ENCODE data around the gene DCT. TPM values are rescaled to one million over a fixed set of nuclear protein-coding genes. Genes with fewer than 3 reads are reported as not detected.

DCT gene
- total RNA-seq, 1 donor from 2014 or later: not detected

- no peak for DNase-seq
- intact Hi-C loops (cut with micrococcal nuclease): no loop called here
- Mint-ChIP-seq H3K27ac (no peak overlapping the region), H3K27me3 (no peaks in the 10 kb centered on the region), H3K9me3 (peaks cover 5% of the 10 kb centered on the region), H3K4me1 (peaks cover 2% of the 10 kb centered on the region), H3K4me3 (no peak overlapping the region), H3K36me3 (ENCODE audit: low read depth) (no peaks in the 10 kb centered on the region)
Measured at GRCh38 chr13:94408314-94409036, 71.0 kb downstream of the DCT start.

- DNase-seq: no peak
- peaks cover 2% of the 10 kb centered on the region for H3K27me3 Mint-ChIP-seq
- no peak overlapping the region for H3K27ac Mint-ChIP-seq
- no peaks in the 10 kb centered on the region for H3K4me1 Mint-ChIP-seq
- intact Hi-C loops (cut with micrococcal nuclease): no loop called here
- H3K4me3 Mint-ChIP-seq: no peak overlapping the region
- no peaks in the 10 kb centered on the region for H3K36me3 Mint-ChIP-seq (ENCODE audit: low read depth)
- no peaks in the 10 kb centered on the region for H3K9me3 Mint-ChIP-seq
Measured at GRCh38 chr13:94400874-94401273, 78.6 kb downstream of the DCT start.

- Mint-ChIP-seq H3K4me1 (no peaks in the 10 kb centered on the region), H3K9me3 (no peaks in the 10 kb centered on the region), H3K27me3 (peaks cover 2% of the 10 kb centered on the region), H3K4me3 (no peak overlapping the region), H3K36me3 (ENCODE audit: low read depth) (no peaks in the 10 kb centered on the region), H3K27ac (no peak overlapping the region)
- intact Hi-C loops (cut with micrococcal nuclease): no loop called here
- DNase-seq: no peak
Measured at GRCh38 chr13:94399812-94400211, 79.7 kb downstream of the DCT start.

- Mint-ChIP-seq H3K9me3 (no peaks in the 10 kb centered on the region), H3K36me3 (ENCODE audit: low read depth) (no peaks in the 10 kb centered on the region), H3K4me3 (no peak overlapping the region), H3K4me1 (no peaks in the 10 kb centered on the region), H3K27ac (no peak overlapping the region), H3K27me3 (peaks cover 2% of the 10 kb centered on the region)
- DNase-seq: no peak
- intact Hi-C loops (cut with micrococcal nuclease): no loop called here
Measured at GRCh38 chr13:94395860-94396259, 83.6 kb downstream of the DCT start.

- no peaks in the 10 kb centered on the region for H3K4me1 Mint-ChIP-seq
- H3K4me3 Mint-ChIP-seq: no peak overlapping the region
- H3K27me3 Mint-ChIP-seq: peaks cover 2% of the 10 kb centered on the region
- no peak for DNase-seq
- intact Hi-C loops (cut with micrococcal nuclease): no loop called here
- H3K36me3 Mint-ChIP-seq (ENCODE audit: low read depth): no peaks in the 10 kb centered on the region
- no peaks in the 10 kb centered on the region for H3K9me3 Mint-ChIP-seq
- H3K27ac Mint-ChIP-seq: no peak overlapping the region
Measured at GRCh38 chr13:94394723-94395122, 84.8 kb downstream of the DCT start.

GRCh38 chr13:94390881-94391280 is 88.6 kb downstream of the DCT start:
- Mint-ChIP-seq H3K27me3 (peaks cover 4% of the 10 kb centered on the region), H3K27ac (no peak overlapping the region), H3K4me1 (no peaks in the 10 kb centered on the region), H3K4me3 (no peak overlapping the region), H3K36me3 (ENCODE audit: low read depth) (no peaks in the 10 kb centered on the region), H3K9me3 (no peaks in the 10 kb centered on the region)
- intact Hi-C loops (cut with micrococcal nuclease): no loop called here
- DNase-seq: no peak

- Mint-ChIP-seq H3K27me3 (peaks cover 4% of the 10 kb centered on the region), H3K4me3 (no peak overlapping the region), H3K4me1 (no peaks in the 10 kb centered on the region), H3K36me3 (ENCODE audit: low read depth) (no peaks in the 10 kb centered on the region), H3K9me3 (no peaks in the 10 kb centered on the region), H3K27ac (no peak overlapping the region)
- intact Hi-C loops (cut with micrococcal nuclease): no loop called here
- DNase-seq: no peak
Measured at GRCh38 chr13:94389604-94390351, 89.7 kb downstream of the DCT start.

GRCh38 chr13:94387047-94387446 is 92.4 kb downstream of the DCT start:
- Mint-ChIP-seq H3K27ac (no peak overlapping the region), H3K4me3 (no peak overlapping the region)

More at GRCh38 chr13:94387047-94387446, 92.4 kb downstream of the DCT start:
- Mint-ChIP-seq H3K36me3 (ENCODE audit: low read depth) (no peaks in the 10 kb centered on the region), H3K4me1 (no peaks in the 10 kb centered on the region), H3K9me3 (no peaks in the 10 kb centered on the region), H3K27me3 (peaks cover 4% of the 10 kb centered on the region)
- intact Hi-C loops (cut with micrococcal nuclease): no loop called here
- DNase-seq: no peak

Other genes with a start within 250 kb of the DCT start
- 27.5 and 31.0 TPM in 2 replicates for gene TGDS, start 116.5 kb upstream of the DCT start, total RNA-seq
- gene GPR180, start 122.2 kb upstream of the DCT start, total RNA-seq: 9.8 and 10.3 TPM in 2 replicates
- gene SOX21, start 232.9 kb upstream of the DCT start, total RNA-seq: not detected in 2 replicates